ENCODE data around the gene TNFRSF1A.
A peak's percentile ranks its signal among the peaks of the same experiment; 100 is the strongest.

Gene TNFRSF1A

DNA sequence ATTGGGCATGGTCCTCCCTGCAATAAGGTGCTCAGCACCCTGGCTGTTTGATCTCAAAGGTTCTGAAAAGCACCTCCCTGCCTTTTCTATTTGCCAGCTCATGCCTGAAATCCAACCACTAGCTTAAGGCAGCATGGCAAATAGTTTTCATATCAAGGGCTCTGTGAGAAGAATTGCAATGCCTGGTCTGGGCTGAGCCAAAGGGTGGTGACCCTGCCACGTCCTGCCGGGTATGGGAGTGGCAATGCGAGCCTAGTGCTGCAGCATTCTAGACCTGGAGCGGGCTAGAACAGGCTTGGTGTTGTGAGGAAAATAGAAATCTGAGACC lies 35.8 kb upstream of the TNFRSF1A start:
- no peak overlapping the region for H3K18ac ChIP-seq (ENCODE audit: low read length)
- no peak overlapping the region for H4K8ac ChIP-seq (ENCODE audit: low read depth, low read length)
- H3K23ac ChIP-seq (ENCODE audit: low read length): no peak overlapping the region
- H3K4me3 ChIP-seq (ENCODE audit: low read depth, low read length): no peak overlapping the region
- H3K4me2 ChIP-seq (ENCODE audit: low read length): no peak overlapping the region
- H2AFZ ChIP-seq (ENCODE audit: insufficient read depth, low read length, poor library complexity): no peak overlapping the region
- H2BK12ac ChIP-seq (ENCODE audit: low read length): no peak overlapping the region
- H3K9ac ChIP-seq (ENCODE audit: low read length): no peak overlapping the region
- no CpG with 5 or more reads among the region's 4 CpGs for WGBS (ENCODE audit: extremely low coverage, insufficient coverage, insufficient read length)
- no peak overlapping the region for H4K91ac ChIP-seq (ENCODE audit: low read depth, low read length)
- no peaks in the 10 kb centered on the region for H3K36me3 ChIP-seq (ENCODE audit: control insufficient read depth in 1 of 2, insufficient read depth in 2 of 2, low read length in 2 of 2)
- H3K4ac ChIP-seq (ENCODE audit: low read depth, low read length): no peak overlapping the region
- no peak overlapping the region for H3K27ac ChIP-seq (ENCODE audit: low read depth, low read length)
- H4K12ac ChIP-seq (ENCODE audit: low read depth, low read length): no peak overlapping the region
- H3K79me2 ChIP-seq (ENCODE audit: control insufficient read depth, insufficient read depth, low read length, poor library complexity): no peaks in the 10 kb centered on the region
- H3K9me3 ChIP-seq (ENCODE audit: insufficient read depth, low read depth, low read length): peaks cover 1% of the 10 kb centered on the region
- H2BK120ac ChIP-seq (ENCODE audit: insufficient read depth, low read length, poor library complexity): no peak overlapping the region
- H2AK5ac ChIP-seq (ENCODE audit: low read length): no peak overlapping the region
- H3K79me1 ChIP-seq (ENCODE audit: low read length): peaks cover 20% of the 10 kb centered on the region
- no peak for DNase-seq
- H3K4me1 ChIP-seq (ENCODE audit: control insufficient read depth in 1 of 2, insufficient read depth in 2 of 2, low read length in 2 of 2): peaks cover 30 to 45% of the 10 kb centered on the region in 2 experiments
- H3K27me3 ChIP-seq (ENCODE audit: insufficient read depth, low read length): no peaks in the 10 kb centered on the region
- peak overlapping the region; percentile 20 for H3K14ac ChIP-seq (ENCODE audit: low read length)
- H2BK5ac ChIP-seq (ENCODE audit: low read depth, low read length, poor library complexity): no peak overlapping the region

DNA sequence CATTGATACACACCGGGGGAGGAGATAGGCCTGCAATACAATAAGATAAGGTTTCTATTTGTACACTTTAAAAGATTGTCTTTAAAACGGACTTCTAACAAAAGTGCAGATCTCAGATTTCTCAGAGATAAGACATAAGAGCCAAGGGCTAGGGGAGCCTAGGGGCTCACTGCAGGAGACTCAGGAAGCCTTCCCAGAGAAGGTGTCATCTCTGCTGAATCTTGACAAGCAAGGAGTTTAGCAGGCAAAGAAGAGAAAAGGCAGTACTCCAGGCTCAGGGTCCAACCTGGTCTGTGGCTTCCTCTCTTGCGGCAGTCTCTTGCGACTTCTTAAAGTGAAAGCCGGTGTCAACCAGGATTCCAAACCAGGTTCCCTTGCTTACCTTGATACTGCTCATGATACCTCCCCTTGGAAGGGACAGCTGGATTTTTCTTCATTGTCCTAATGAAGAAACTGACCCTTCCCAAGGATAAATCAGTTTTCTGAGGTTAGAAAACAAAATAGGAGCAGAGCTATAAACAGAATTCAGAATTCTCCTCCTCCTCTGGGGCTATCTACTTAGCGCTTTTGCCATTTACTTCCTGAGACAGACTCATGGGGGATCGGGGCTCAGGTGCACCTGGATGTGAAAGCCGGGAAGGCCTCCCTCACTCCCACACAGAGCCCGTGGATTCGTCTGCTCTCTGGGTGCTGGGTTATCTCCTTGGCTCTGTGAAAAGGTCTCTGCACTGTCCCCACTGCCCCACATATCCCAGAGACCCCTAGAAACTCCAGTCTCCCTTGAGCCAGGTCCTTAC lies 35.2 kb upstream of the TNFRSF1A start:
- no peak overlapping the region for H3K4me3 ChIP-seq (ENCODE audit: low read depth, low read length)
- H3K23ac ChIP-seq (ENCODE audit: low read length): no peak overlapping the region
- no peak overlapping the region for H3K4ac ChIP-seq (ENCODE audit: low read depth, low read length)
- H3K4me1 ChIP-seq (ENCODE audit: control insufficient read depth in 1 of 2, insufficient read depth in 2 of 2, low read length in 2 of 2): peaks cover 33 to 50% of the 10 kb centered on the region in 2 experiments
- no peak overlapping the region for H2BK5ac ChIP-seq (ENCODE audit: low read depth, low read length, poor library complexity)
- no peak overlapping the region for H4K8ac ChIP-seq (ENCODE audit: low read depth, low read length)
- peak overlapping the region; percentile 74 for H4K91ac ChIP-seq (ENCODE audit: low read depth, low read length)
- no peak overlapping the region for H3K9ac ChIP-seq (ENCODE audit: low read length)
- no peaks in the 10 kb centered on the region for H3K27me3 ChIP-seq (ENCODE audit: insufficient read depth, low read length)
- H3K79me1 ChIP-seq (ENCODE audit: low read length): peaks cover 23% of the 10 kb centered on the region
- DNase-seq: peak in 1 of 2 donors; percentile 57
- H2BK12ac ChIP-seq (ENCODE audit: low read length): no peak overlapping the region
- H3K79me2 ChIP-seq (ENCODE audit: control insufficient read depth, insufficient read depth, low read length, poor library complexity): no peaks in the 10 kb centered on the region
- H3K27ac ChIP-seq (ENCODE audit: low read depth, low read length): peak overlapping the region; percentile 52
- peak overlapping the region; percentile 7 for H2AFZ ChIP-seq (ENCODE audit: insufficient read depth, low read length, poor library complexity)
- H3K9me3 ChIP-seq (ENCODE audit: insufficient read depth, low read depth, low read length): peaks cover 1% of the 10 kb centered on the region
- no peak overlapping the region for H3K18ac ChIP-seq (ENCODE audit: low read length)
- H3K36me3 ChIP-seq (ENCODE audit: control insufficient read depth in 1 of 2, insufficient read depth in 2 of 2, low read length in 2 of 2): no peaks in the 10 kb centered on the region
- H2AK5ac ChIP-seq (ENCODE audit: low read length): no peak overlapping the region
- H2BK120ac ChIP-seq (ENCODE audit: insufficient read depth, low read length, poor library complexity): no peak overlapping the region
- WGBS (ENCODE audit: extremely low coverage, insufficient coverage, insufficient read length): no CpG with 5 or more reads among the region's 10 CpGs
- H3K14ac ChIP-seq (ENCODE audit: low read length): peak overlapping the region; percentile 20
- peak overlapping the region; percentile 36 for H3K4me2 ChIP-seq (ENCODE audit: low read length)
- H4K12ac ChIP-seq (ENCODE audit: low read depth, low read length): no peak overlapping the region

DNA sequence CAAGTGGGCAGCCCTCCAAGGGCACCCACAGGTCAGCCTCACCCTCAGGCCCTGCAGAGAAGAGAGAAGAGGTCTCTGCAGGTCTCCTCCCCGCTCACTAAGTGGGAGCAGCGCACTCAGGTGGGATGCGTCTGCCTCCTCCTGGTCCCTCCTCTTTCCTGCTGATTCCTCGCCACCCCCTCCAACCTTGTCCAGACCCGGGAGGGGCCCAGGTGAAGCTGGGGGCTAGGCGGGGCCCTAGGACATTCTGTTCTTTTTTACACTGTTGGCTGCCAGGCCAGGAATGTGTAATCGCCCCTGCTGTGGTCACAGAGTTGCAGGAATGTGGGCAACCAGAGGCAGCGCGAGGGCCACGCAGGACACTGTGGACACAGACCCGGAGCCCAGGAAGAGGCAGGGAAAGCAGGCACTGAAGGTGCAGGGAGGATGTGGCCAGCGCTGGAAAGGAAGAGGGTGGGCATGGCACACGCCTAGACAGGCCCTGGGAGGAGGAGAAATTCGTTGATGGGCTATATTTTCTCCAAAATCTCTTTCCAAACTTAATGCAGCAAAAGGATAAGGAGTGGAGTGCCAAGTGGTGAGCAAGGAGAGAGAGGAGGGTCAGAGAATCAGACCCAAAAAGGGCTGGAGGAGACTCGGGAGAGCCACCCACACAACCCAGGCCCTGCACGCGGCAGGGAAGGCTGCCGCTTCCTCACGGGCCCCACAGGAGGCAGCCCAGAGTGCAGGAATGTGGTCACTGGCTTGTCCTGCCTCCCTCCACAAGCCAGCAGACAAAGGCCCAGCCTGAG lies 34.4 kb upstream of the TNFRSF1A start:
- H3K9ac ChIP-seq (ENCODE audit: low read length): no peak overlapping the region
- peak overlapping the region; percentile 37 for H3K14ac ChIP-seq (ENCODE audit: low read length)
- H2BK120ac ChIP-seq (ENCODE audit: insufficient read depth, low read length, poor library complexity): peak overlapping the region; percentile 12
- H4K91ac ChIP-seq (ENCODE audit: low read depth, low read length): peak overlapping the region; percentile 74
- no peaks in the 10 kb centered on the region for H3K79me2 ChIP-seq (ENCODE audit: control insufficient read depth, insufficient read depth, low read length, poor library complexity)
- H3K9me3 ChIP-seq (ENCODE audit: insufficient read depth, low read depth, low read length): peaks cover 1% of the 10 kb centered on the region
- H3K4ac ChIP-seq (ENCODE audit: low read depth, low read length): no peak overlapping the region
- no CpG with 5 or more reads among the region's 19 CpGs for WGBS (ENCODE audit: extremely low coverage, insufficient coverage, insufficient read length)
- H2BK12ac ChIP-seq (ENCODE audit: low read length): peak overlapping the region; percentile 32
- H3K4me1 ChIP-seq (ENCODE audit: control insufficient read depth in 1 of 2, insufficient read depth in 2 of 2, low read length in 2 of 2): peaks cover 36 to 51% of the 10 kb centered on the region in 2 experiments
- no peak overlapping the region for H3K4me3 ChIP-seq (ENCODE audit: low read depth, low read length)
- H3K79me1 ChIP-seq (ENCODE audit: low read length): peaks cover 23% of the 10 kb centered on the region
- DNase-seq: peak in 1 of 2 donors; percentile 48
- H4K12ac ChIP-seq (ENCODE audit: low read depth, low read length): no peak overlapping the region
- peak overlapping the region; percentile 7 for H2AFZ ChIP-seq (ENCODE audit: insufficient read depth, low read length, poor library complexity)
- no peak overlapping the region for H2AK5ac ChIP-seq (ENCODE audit: low read length)
- peak overlapping the region; percentile 42 for H4K8ac ChIP-seq (ENCODE audit: low read depth, low read length)
- H3K27me3 ChIP-seq (ENCODE audit: insufficient read depth, low read length): no peaks in the 10 kb centered on the region
- no peak overlapping the region for H3K23ac ChIP-seq (ENCODE audit: low read length)
- peak overlapping the region; percentile 52 for H3K27ac ChIP-seq (ENCODE audit: low read depth, low read length)
- peak overlapping the region; percentile 36 for H3K4me2 ChIP-seq (ENCODE audit: low read length)
- H3K36me3 ChIP-seq (ENCODE audit: control insufficient read depth in 1 of 2, insufficient read depth in 2 of 2, low read length in 2 of 2): no peaks in the 10 kb centered on the region
- peak overlapping the region; percentile 35 for H2BK5ac ChIP-seq (ENCODE audit: low read depth, low read length, poor library complexity)
- peak overlapping the region; percentile 19 for H3K18ac ChIP-seq (ENCODE audit: low read length)

DNA sequence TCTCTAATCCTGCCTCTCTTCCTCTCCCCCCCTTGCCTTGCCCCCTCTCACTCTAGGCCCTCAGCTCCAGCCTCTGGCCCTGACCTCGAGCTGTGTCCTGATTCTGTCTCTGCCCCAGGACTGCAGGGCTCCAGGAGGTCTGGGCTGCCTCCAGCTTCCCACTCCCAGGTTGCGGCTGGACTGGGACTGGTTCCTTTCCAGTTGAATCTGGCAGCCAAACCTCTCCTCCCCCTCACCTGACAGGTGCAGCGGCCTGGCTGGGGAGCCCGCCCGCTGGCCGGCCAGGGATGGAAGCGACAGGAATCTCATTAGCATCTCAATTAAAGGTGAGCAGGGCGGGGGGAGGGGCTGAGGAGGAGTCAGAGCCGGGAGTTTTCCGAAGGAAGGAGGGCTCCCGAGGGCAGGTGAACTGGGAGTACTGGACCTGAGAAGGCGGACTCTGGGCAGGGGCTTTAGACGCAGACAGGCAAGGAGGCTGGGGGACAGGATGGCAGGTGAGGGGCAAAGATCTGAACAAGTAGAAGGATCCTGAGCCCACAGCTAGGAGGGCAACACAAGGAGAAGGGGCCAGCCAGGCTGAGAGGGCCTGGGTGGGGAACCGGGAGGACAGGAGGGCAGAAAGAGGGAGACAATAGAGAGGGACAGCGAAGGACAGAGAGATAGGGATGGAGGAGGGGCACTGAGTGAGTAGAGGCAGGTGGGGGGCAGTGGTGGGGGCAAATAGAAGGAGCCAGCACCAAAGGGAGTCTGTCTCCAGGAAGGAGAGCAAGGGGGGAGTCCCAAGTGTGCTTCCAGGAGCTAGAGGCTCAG lies 33.6 kb upstream of the TNFRSF1A start, which contains the start of gene SCNN1A:
TSS of gene SCNN1A (minus strand) at position 295 of the 810 bp plus-strand sequence. CDS start 780 bp downstream, outside the sequence.
- no peak within 1 kb of the TSS for H4K12ac ChIP-seq (ENCODE audit: low read depth, low read length)
- H3K23ac ChIP-seq (ENCODE audit: low read length): no peak within 1 kb of the TSS
- peak within 1 kb of the TSS; percentile 35 for H2BK5ac ChIP-seq (ENCODE audit: low read depth, low read length, poor library complexity)
- H2AK5ac ChIP-seq (ENCODE audit: low read length): peak within 1 kb of the TSS; percentile 60
- H3K9me3 ChIP-seq (ENCODE audit: insufficient read depth, low read depth, low read length): peaks cover 1% of the 10 kb centered on the region
- H4K91ac ChIP-seq (ENCODE audit: low read depth, low read length): peak within 1 kb of the TSS; percentile 74
- H4K8ac ChIP-seq (ENCODE audit: low read depth, low read length): peak within 1 kb of the TSS; percentile 42
- H2BK120ac ChIP-seq (ENCODE audit: insufficient read depth, low read length, poor library complexity): peak within 1 kb of the TSS; percentile 12
- H3K9ac ChIP-seq (ENCODE audit: low read length): no peak within 1 kb of the TSS
- no peaks in the 10 kb centered on the region for H3K36me3 ChIP-seq (ENCODE audit: control insufficient read depth in 1 of 2, insufficient read depth in 2 of 2, low read length in 2 of 2)
- WGBS (ENCODE audit: extremely low coverage, insufficient coverage, insufficient read length): no CpG with 5 or more reads among the region's 15 CpGs
- no peak for DNase-seq
- H2BK12ac ChIP-seq (ENCODE audit: low read length): peak within 1 kb of the TSS; percentile 87
- H2AFZ ChIP-seq (ENCODE audit: insufficient read depth, low read length, poor library complexity): peak within 1 kb of the TSS; percentile 7
- peak within 1 kb of the TSS; percentile 52 for H3K27ac ChIP-seq (ENCODE audit: low read depth, low read length)
- H3K4me2 ChIP-seq (ENCODE audit: low read length): peak within 1 kb of the TSS; percentile 36
- no peaks in the 10 kb centered on the region for H3K79me2 ChIP-seq (ENCODE audit: control insufficient read depth, insufficient read depth, low read length, poor library complexity)
- H3K4ac ChIP-seq (ENCODE audit: low read depth, low read length): peak within 1 kb of the TSS; percentile 23
- peaks cover 42 to 56% of the 10 kb centered on the region in 2 experiments for H3K4me1 ChIP-seq (ENCODE audit: control insufficient read depth in 1 of 2, insufficient read depth in 2 of 2, low read length in 2 of 2)
- H3K18ac ChIP-seq (ENCODE audit: low read length): peak within 1 kb of the TSS; percentile 51
- no peak within 1 kb of the TSS for H3K4me3 ChIP-seq (ENCODE audit: low read depth, low read length)
- peaks cover 24% of the 10 kb centered on the region for H3K79me1 ChIP-seq (ENCODE audit: low read length)
- peak within 1 kb of the TSS; percentile 61 for H3K14ac ChIP-seq (ENCODE audit: low read length)
- no peaks in the 10 kb centered on the region for H3K27me3 ChIP-seq (ENCODE audit: insufficient read depth, low read length)
